Measurements from ENCODE around the gene SSX2.
"Not testable (repeated sequence)": the region's sequence is repeated elsewhere in the genome, so short reads cannot be mapped to it uniquely, and the experiment has no call there.

SSX2 gene

GRCh38 chrX:52707078-52707477 lies at the start of gene SSX2:
TSS of gene SSX2 (minus strand) at chrX:52707178. CDS start at chrX:52705749, 1,429 bp downstream.
- DNase-seq (ENCODE audit: low read depth), result not testable (repeated sequence)

GRCh38 chrX:52750952-52751351 lies 44.0 kb upstream of the SSX2 start, which contains the start of gene SSX2B:
TSS of gene SSX2B (plus strand) at chrX:52751252. CDS start at chrX:52752681, 1,429 bp downstream.
- not testable (repeated sequence) for DNase-seq (ENCODE audit: low read depth)

GRCh38 chrX:52692034-52692433 lies 14.9 kb downstream of the SSX2 start:
- DNase-seq (ENCODE audit: low read depth), result not testable (repeated sequence)

GRCh38 chrX:52662218-52662617 lies 44.8 kb downstream of the SSX2 start:
- DNase-seq (ENCODE audit: low read depth), result not testable (repeated sequence)

- DNase-seq (ENCODE audit: low read depth), result not testable (repeated sequence)
These were observed 51.5 kb downstream of the SSX2 start for GRCh38 chrX:52655475-52655874.

GRCh38 chrX:52654800-52655199 lies 52.2 kb downstream of the SSX2 start, which contains the start of gene SSX7:
TSS of gene SSX7 (minus strand) at chrX:52654900. CDS start at chrX:52653472, 1,428 bp downstream.
- not testable (repeated sequence) for DNase-seq (ENCODE audit: low read depth)

GRCh38 chrX:52650676-52651075 lies 56.3 kb downstream of the SSX2 start:
- not testable (repeated sequence) for DNase-seq (ENCODE audit: low read depth)

GRCh38 chrX:52648956-52649355 lies 58.0 kb downstream of the SSX2 start:
- not testable (repeated sequence) for DNase-seq (ENCODE audit: low read depth)
